Mammary epithelial cell (primary cell): ENCODE measurements around the gene DPF3.

Source experiments
- CTCF ChIP-seq, 2 donors: IDR thresholded peaks in 1 of 2; conservative IDR thresholded peaks in 1 of 2; 2 replicates each; pipeline ENCODE4 v1.5.1; 2011 to 2012; ENCODE audit warnings: inconsistent platforms in 2 of 2, low read length in 2 of 2, mild to moderate bottlenecking in 2 of 2, control low read depth in 1 of 2, low read depth in 1 of 2; ENCODE audit not compliant: insufficient read depth in 1 of 2; ENCODE audit errors: extremely low read depth in 1 of 2
- EZH2 ChIP-seq: IDR thresholded peaks from 2 replicates; pipeline ENCODE4 v1.6.1; 2012; ENCODE audit warnings: low read length, inconsistent platforms, borderline replicate concordance

DNA sequence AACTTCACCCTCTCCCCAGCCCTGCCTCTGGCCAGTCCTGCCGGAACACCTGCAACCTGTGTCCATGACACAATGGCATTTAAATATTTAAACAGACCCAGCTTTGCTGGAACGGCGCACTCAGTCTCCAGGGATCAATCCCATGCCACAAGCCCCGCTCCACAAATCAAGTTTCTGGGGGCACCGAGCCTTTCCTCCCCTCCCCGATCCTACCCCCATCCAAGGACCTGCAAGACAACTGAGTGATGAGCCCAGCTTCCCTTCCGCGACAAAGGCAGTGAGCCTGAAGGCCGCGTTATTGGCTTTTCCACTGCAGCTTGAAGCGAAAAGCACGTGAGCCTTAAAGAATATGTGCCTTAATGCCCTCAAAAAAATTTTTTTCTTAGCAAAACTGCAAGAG, 185.7 kb downstream of the DPF3 start:
- TF ChIP-seq CTCF (conservative IDR thresholded peaks at IDR 0.05 in 1 of 2, IDR thresholded peaks at IDR 0.05 in 1 of 2; ENCODE audit: extremely low read depth in 1 of 2, insufficient read depth in 1 of 2, low read depth in 1 of 2, low read length in 2 of 2) (no peak), EZH2 (no peak)
